ENCODE data around the gene MBD2.

DNA sequence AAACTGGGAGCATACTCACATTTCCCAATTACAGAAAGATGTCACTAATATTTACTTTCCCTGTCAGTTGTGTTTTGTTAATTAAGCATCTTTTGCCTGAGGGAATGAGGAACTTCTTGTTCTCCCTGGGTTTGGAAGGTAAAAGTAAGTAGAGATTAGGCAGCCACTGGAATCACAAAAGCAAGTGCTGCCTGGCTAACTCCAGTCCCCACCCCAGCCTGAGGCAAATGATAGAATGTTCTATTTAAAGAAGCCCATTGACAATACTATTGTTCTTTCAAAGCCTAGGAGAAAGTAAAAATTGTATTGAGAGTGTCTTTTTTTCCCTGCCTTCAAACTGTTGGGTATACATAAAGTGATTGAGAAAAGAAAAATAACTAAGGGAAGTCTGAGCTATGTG, 93.8 kb downstream of the MBD2 start:
- TF ChIP-seq ZNF274 (IDR thresholded peaks at IDR 0.05; ENCODE audit: low read depth, low read length) (no peak), POLR2A (IDR thresholded peaks at IDR 0.05; ENCODE audit: borderline replicate concordance, extremely low read depth, insufficient read depth, insufficient read length) (no peak), POLR2AphosphoS5 (IDR thresholded peaks at IDR 0.05; ENCODE audit: low read depth, low read length) (no peak), CBX3 (IDR thresholded peaks at IDR 0.05; ENCODE audit: low read depth) (no peak), SIN3A (IDR thresholded peaks at IDR 0.05; ENCODE audit: low read depth) (no peak), EZH2 (IDR thresholded peaks at IDR 0.05) (no peak), TCF7L2 (IDR thresholded peaks at IDR 0.05; ENCODE audit: borderline replicate concordance, extremely low read depth, insufficient read depth, insufficient read length) (no peak), FOSL1 (IDR thresholded peaks at IDR 0.05; ENCODE audit: low read depth) (no peak), YY1 (IDR thresholded peaks at IDR 0.05; ENCODE audit: extremely low read depth, insufficient replicate concordance, low read depth, low read length) (no peak), RAD21 (IDR thresholded peaks at IDR 0.05; ENCODE audit: low read depth) (no peak)
- TF ChIP-seq, protein P1, sequence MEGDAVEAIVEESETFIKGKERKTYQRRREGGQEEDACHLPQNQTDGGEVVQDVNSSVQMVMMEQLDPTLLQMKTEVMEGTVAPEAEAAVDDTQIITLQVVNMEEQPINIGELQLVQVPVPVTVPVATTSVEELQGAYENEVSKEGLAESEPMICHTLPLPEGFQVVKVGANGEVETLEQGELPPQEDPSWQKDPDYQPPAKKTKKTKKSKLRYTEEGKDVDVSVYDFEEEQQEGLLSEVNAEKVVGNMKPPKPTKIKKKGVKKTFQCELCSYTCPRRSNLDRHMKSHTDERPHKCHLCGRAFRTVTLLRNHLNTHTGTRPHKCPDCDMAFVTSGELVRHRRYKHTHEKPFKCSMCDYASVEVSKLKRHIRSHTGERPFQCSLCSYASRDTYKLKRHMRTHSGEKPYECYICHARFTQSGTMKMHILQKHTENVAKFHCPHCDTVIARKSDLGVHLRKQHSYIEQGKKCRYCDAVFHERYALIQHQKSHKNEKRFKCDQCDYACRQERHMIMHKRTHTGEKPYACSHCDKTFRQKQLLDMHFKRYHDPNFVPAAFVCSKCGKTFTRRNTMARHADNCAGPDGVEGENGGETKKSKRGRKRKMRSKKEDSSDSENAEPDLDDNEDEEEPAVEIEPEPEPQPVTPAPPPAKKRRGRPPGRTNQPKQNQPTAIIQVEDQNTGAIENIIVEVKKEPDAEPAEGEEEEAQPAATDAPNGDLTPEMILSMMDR (IDR thresholded peaks at IDR 0.05 in 2 of 3, conservative IDR thresholded peaks at IDR 0.05 in 1 of 3; ENCODE audit: borderline replicate concordance in 1 of 3, insufficient read depth in 1 of 3, low read depth in 2 of 3, low read length in 2 of 3), result no peak

Data from HCT116 (cell line).